HCT116 (cell line): ENCODE measurements around the gene PLK2.
A peak's percentile ranks its signal among the peaks of the same experiment; 100 is the strongest.

Source experiments
- CTCF ChIP-seq, 3 experiments: fragments of 200-600 bp in 1 of 3; sonication (generic) in 1 of 3; IDR thresholded peaks in 2 of 3; conservative IDR thresholded peaks in 1 of 3; 2 replicates each; pipeline ENCODE4 v1.5.1; 2012 to 2017; ENCODE audit warnings: low read depth in 2 of 3, low read length in 2 of 3, antibody characterized with exemption in 1 of 3, borderline replicate concordance in 1 of 3, control low read depth in 1 of 3, mild to moderate bottlenecking in 1 of 3, mixed read lengths in 1 of 3, mixed run types in 1 of 3, moderate library complexity in 1 of 3; ENCODE audit not compliant: insufficient read depth in 1 of 3
- EZH2phosphoT487 ChIP-seq: fragments of 200-600 bp; IDR thresholded peaks from 2 replicates; pipeline ENCODE4 v1.6.1; 2018; ENCODE audit warnings: antibody characterized with exemption, borderline replicate concordance
- MAX ChIP-seq: IDR thresholded peaks from 2 replicates; pipeline ENCODE4 v1.6.1; 2012
- POLR2A ChIP-seq: IDR thresholded peaks from 2 replicates; pipeline ENCODE4 v1.7.0; 2011; ENCODE audit warnings: borderline replicate concordance; ENCODE audit not compliant: insufficient read depth, insufficient read length; ENCODE audit errors: extremely low read depth
- YY1 ChIP-seq: IDR thresholded peaks from 2 replicates; pipeline ENCODE4 v1.6.1; 2011; ENCODE audit warnings: low read length, low read depth, moderate library complexity, mild to moderate bottlenecking; ENCODE audit not compliant: insufficient replicate concordance; ENCODE audit errors: extremely low read depth

DNA sequence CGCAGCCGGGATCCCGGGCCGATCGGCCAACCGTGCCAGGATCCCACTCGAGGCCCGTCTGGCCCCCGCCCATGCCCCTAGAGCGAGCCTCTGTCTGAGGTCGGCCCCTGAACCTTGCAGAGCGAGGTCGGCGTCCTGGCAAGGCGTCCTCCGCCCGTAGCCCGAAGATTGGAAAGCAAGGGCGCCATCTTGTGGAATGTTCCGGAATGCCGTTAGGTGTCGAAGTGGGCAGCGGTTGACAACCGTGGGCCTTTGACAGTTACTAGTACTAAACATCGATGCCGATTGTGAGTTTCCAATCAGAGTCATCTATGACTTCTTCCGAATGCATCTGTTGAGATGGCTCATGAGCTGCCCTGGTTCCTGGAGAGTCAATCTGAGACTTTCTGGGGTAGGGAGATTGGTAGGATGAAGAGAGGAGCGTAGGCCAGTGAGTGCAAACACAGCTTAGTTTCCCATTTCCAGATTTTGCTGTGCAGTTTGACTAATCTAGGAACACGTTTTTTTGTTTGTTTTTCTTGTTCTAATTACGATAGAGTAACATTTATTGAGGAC, 923 bp upstream of the PLK2 start:
- TF ChIP-seq POLR2A: no peak
- TF ChIP-seq CTCF (IDR thresholded peaks at IDR 0.05 in 2 of 3, conservative IDR thresholded peaks at IDR 0.05 in 1 of 3; ENCODE audit: borderline replicate concordance in 1 of 3, insufficient read depth in 1 of 3, low read depth in 2 of 3, low read length in 2 of 3): peak; percentile 63 to 81 (median 77)
- no peak for TF ChIP-seq EZH2phosphoT487
- TF ChIP-seq YY1: peak; percentile 42
- TF ChIP-seq MAX: no peak; the same call in 1 of the 2 replicates
